Thoracic aorta (tissue), 2 donors: ENCODE data around the gene TRAIP. TPM values are rescaled to one million over a fixed set of nuclear protein-coding genes. Genes with fewer than 3 reads are reported as not detected.

Source experiments
- ATAC-seq: fragments of 150-250 bp; one replicate; pipeline ENCODE4 v1.8.0; 2017; ENCODE audit warnings: low read depth; ENCODE audit not compliant: insufficient number of reproducible peaks, low FRiP score
- DNase-seq: peaks from one replicate; pipeline ENCODE4 v3.0.0-alpha.2; 2020; ENCODE audit warnings: low spot score
- H3K27ac ChIP-seq, 2 donors: fragments of 200-600 bp; sonication (generic); 1 replicate in 1 of 2; 2 replicates in 1 of 2; pipeline ENCODE4 v1.5.1; 2016; ENCODE audit warnings: mild to moderate bottlenecking in 2 of 2, moderate library complexity in 2 of 2
- H3K27me3 ChIP-seq: fragments of 200-600 bp; sonication (generic); replicated peaks from 2 replicates; pipeline ENCODE4 v1.6.0; 2016; ENCODE audit warnings: mild to moderate bottlenecking; ENCODE audit not compliant: insufficient read depth
- H3K36me3 ChIP-seq: fragments of 200-600 bp; sonication (generic); one replicate; pipeline ENCODE4 v1.5.1; 2016
- H3K4me1 ChIP-seq, 2 donors: fragments of 200-600 bp; sonication (generic); 1 replicate in 1 of 2; 2 replicates in 1 of 2; pipeline versions ENCODE4 v1.5.1 to v1.6.0; 2016; ENCODE audit warnings: low read depth in 2 of 2, mild to moderate bottlenecking in 1 of 2; ENCODE audit not compliant: control insufficient read depth in 1 of 2
- H3K4me3 ChIP-seq: fragments of 200-600 bp; sonication (generic); 2 replicates; pipeline ENCODE4 v1.5.1; 2016; ENCODE audit warnings: mild to moderate bottlenecking
- H3K9me3 ChIP-seq: fragments of 200-600 bp; sonication (generic); 2 replicates; pipeline ENCODE4 v1.5.1; 2016
- total RNA-seq, 2 donors: library from RNA; depleted of rRNA; stranded (reverse); fragments of >200 nt; gene quantifications; one replicate each; pipeline versions ENCODE4 v1.1.0 to v1.2.3, GENCODE V29; 2016
- TF ChIP-seq, protein P1 (sequence below): fragments of 200-600 bp; sonication (generic); IDR thresholded peaks from one replicate; pipeline ENCODE4 v1.5.1; 2019; ENCODE audit warnings: antibody characterized with exemption

Gene TRAIP
- total RNA-seq, 2 donors from 2014 or later = 2.3 to 3.2 TPM

DNA sequence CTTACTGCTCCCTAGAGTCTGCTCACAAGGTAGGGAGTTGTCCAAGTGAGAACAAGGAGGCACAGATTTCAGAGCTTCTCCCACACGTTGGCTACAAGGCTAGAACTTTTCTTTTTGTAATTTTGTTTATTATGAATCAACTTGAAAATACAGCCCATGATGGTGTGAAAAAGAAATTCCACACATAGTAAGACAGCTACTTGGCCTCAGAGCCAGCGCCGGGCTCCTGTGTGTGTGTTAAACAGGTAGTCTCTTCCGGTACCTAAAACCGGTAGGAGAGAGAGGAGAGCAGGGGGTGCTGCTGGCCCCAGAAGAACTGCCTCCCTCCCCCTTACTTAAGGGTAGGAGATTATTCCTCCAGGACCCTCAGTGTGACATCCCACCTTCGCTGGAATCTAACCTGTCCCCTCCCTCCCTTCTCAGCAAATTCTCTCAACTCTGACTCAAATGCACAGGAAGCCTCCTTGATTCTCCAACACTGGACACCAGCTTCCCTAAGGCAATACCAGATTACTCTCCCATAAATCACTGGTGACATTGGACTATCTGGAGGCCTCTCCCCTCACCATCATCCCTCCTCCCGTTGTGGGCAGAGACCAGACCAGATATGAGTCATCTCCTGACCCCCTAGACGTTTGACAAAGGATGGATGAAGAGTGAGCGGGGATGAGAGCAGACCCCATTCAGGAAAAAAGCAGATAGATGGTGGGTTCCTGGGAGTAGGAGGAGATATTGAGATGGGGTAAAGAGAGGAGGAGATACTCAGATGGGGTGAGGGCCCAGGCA is 65.5 kb downstream of the TRAIP start:
- H3K9me3 ChIP-seq = no peaks in the 10 kb centered on the region
- DNase-seq (no peak), ATAC-seq (no peak)
- H3K4me3 ChIP-seq = no peak overlapping the region
- H3K27me3 ChIP-seq = no peaks in the 10 kb centered on the region
- TF ChIP-seq, protein P1, sequence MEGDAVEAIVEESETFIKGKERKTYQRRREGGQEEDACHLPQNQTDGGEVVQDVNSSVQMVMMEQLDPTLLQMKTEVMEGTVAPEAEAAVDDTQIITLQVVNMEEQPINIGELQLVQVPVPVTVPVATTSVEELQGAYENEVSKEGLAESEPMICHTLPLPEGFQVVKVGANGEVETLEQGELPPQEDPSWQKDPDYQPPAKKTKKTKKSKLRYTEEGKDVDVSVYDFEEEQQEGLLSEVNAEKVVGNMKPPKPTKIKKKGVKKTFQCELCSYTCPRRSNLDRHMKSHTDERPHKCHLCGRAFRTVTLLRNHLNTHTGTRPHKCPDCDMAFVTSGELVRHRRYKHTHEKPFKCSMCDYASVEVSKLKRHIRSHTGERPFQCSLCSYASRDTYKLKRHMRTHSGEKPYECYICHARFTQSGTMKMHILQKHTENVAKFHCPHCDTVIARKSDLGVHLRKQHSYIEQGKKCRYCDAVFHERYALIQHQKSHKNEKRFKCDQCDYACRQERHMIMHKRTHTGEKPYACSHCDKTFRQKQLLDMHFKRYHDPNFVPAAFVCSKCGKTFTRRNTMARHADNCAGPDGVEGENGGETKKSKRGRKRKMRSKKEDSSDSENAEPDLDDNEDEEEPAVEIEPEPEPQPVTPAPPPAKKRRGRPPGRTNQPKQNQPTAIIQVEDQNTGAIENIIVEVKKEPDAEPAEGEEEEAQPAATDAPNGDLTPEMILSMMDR = no peak
- H3K4me1 ChIP-seq = peaks cover 5 to 8% of the 10 kb centered on the region in 2 donors
- H3K36me3 ChIP-seq = no peaks in the 10 kb centered on the region
- no peak overlapping the region for H3K27ac ChIP-seq

GRCh38 chr3:49788056-49788455 is 68.3 kb downstream of the TRAIP start:
- TF ChIP-seq, protein P1 = no peak
- Histone ChIP-seq H3K36me3 (no peaks in the 10 kb centered on the region), H3K27me3 (no peaks in the 10 kb centered on the region), H3K4me3 (no peak overlapping the region), H3K27ac (no peak overlapping the region), H3K9me3 (no peaks in the 10 kb centered on the region), H3K4me1 (peaks cover 20 to 23% of the 10 kb centered on the region in 2 donors)
- no peak for DNase-seq
- no peak for ATAC-seq

DNA sequence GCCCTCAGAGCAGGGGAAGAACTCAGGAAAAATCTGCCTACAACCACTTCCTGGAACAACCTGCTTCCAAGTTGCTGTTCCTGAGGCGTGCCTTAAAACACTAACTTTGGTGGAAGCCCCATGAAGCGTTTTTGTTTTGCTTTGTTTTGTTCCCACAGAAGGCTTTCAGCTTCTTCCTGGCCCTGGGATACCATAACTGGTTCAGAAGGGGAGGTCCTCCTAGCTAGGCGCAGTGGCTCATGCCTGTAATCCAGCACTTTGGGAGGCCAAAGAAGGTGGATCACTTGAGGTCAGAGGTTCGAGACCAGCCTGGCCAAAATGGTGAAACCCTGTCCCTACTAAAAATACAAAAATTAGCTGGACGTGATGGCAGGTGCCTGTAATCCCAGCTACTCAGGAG is 68.8 kb downstream of the TRAIP start:
- H3K27ac ChIP-seq = peak overlapping the region; percentile 86 to 88
- TF ChIP-seq, protein P1 = no peak
- DNase-seq (no peak), ATAC-seq (no peak)
- H3K4me1 ChIP-seq = peaks cover 20 to 28% of the 10 kb centered on the region in 2 donors
- no peak overlapping the region for H3K4me3 ChIP-seq
- no peaks in the 10 kb centered on the region for H3K9me3 ChIP-seq
- H3K27me3 ChIP-seq = no peaks in the 10 kb centered on the region
- no peaks in the 10 kb centered on the region for H3K36me3 ChIP-seq

DNA sequence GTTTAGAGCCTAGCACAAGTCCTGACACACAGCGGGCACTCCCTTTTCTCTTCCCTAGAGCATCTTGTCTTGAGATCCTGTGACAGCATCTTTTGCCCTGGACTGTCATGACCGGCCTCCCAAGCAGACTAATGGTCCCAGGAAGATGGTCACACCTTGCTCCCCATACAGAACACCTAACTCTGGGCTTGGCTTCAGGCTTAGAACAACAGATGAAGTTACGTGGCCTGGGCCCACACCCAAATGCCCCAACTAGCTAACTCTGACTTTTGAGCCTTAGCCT is 69.2 kb downstream of the TRAIP start:
- ATAC-seq (no peak), DNase-seq (no peak)
- Histone ChIP-seq H3K4me1 (peaks cover 20 to 29% of the 10 kb centered on the region in 2 donors), H3K36me3 (no peaks in the 10 kb centered on the region), H3K27ac (peak overlapping the region; percentile 86 to 88), H3K4me3 (peak overlapping the region; percentile 93), H3K27me3 (no peaks in the 10 kb centered on the region), H3K9me3 (no peaks in the 10 kb centered on the region)
- TF ChIP-seq, protein P1 = no peak

DNA sequence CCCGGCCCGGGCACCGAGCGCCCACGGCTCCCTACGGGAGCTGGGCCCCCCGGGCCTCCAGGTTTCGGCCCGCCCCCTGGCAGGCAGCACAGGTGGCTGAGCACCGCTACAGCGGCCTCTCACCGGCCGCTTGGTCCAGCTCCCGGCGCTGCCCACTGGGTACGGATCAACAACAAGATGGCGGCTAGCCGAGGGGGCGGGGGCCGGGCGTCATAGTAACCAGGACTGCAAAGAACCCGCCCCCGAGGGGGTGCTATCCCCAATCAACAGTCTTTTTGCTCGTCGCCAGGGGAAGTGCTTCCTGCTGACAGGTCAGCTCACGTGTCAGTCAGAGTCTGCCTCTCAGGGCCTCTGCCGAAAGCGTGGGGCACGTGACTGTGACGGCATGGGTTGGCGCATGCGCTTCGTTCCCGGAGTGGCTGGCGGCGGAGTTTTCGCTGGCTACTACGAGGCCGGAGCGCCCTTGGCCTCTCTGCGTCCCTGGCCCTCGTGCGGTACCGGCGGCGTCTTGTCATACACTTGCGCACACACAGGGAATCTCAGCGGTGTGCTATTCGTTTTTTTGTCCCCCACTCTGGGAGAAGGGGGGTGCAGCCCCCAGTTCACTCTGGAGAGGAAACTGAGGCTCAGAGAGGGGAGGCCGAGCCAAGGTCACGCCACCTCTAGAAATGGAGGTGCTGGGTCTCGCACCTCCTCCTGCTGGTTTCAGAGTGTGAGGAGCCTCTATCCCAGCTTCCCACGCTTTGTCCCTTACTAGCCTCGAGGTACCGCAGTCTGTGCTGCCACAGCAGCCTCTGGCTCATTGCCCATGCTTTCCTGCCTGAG is 69.8 kb downstream of the TRAIP start, which contains the start of gene IP6K1:
TSS of gene IP6K1 (minus strand) at position 186 of the 825 bp plus-strand sequence. CDS start 38,502 bp downstream, outside the sequence.
- H3K4me1 ChIP-seq = peaks cover 23 to 33% of the 10 kb centered on the region in 2 donors

More for the DNA sequence above, 69.8 kb downstream of the TRAIP start, which contains the start of gene IP6K1:
- Histone ChIP-seq H3K27me3 (no peaks in the 10 kb centered on the region), H3K4me3 (peak within 1 kb of the TSS; percentile 93), H3K9me3 (no peaks in the 10 kb centered on the region), H3K27ac (peak within 1 kb of the TSS; percentile 87 to 88), H3K36me3 (no peaks in the 10 kb centered on the region)
- ATAC-seq (peak; percentile 99), DNase-seq (peak; percentile 100)
- TF ChIP-seq, protein P1 = no peak
